Kidney (tissue), 14 donors: ENCODE results near the gene PTH1R. TPM values are rescaled to one million over a fixed set of nuclear protein-coding genes. Genes with fewer than 3 reads are reported as not detected.
A peak's percentile ranks its signal among the peaks of the same experiment; 100 is the strongest.

Experiments used
- DNase-seq, 5 donors: peaks; one replicate each; pipeline ENCODE4 v3.0.0-alpha.2; 2013 to 2020
- FAIRE-seq: peaks from 2 replicates; lab custom pipeline; 2012; peaks lifted over from hg19 to GRCh38; lab: Jason Lieb, UNC
- H3K27ac ChIP-seq, 2 donors: one replicate each; pipeline ENCODE4 v1.7.0; 2013; ENCODE audit warnings: low read depth in 2 of 2, low read length in 2 of 2, inconsistent platforms in 1 of 2
- H3K27me3 ChIP-seq: one replicate; pipeline ENCODE4 v1.7.1; 2013; ENCODE audit warnings: low read length, inconsistent platforms; ENCODE audit not compliant: control insufficient read depth, insufficient read depth
- H3K36me3 ChIP-seq, 3 donors: one replicate each; pipeline versions ENCODE4 v1.7.0 to v1.7.1; 2013; ENCODE audit warnings: low read length in 3 of 3, control low read depth in 1 of 3, inconsistent platforms in 1 of 3; ENCODE audit not compliant: insufficient read depth in 3 of 3, control insufficient read depth in 2 of 3
- H3K4me1 ChIP-seq, 3 donors: one replicate each; pipeline versions ENCODE4 v1.7.0 to v1.7.1; 2013; ENCODE audit warnings: low read length in 3 of 3, inconsistent platforms in 1 of 3, low read depth in 1 of 3; ENCODE audit not compliant: control insufficient read depth in 2 of 3, insufficient read depth in 2 of 3
- H3K4me3 ChIP-seq, 3 donors: one replicate each; pipeline versions ENCODE4 v1.7.0 to v1.8.1; 2013; ENCODE audit warnings: low read length in 3 of 3, control low read depth in 1 of 3, inconsistent platforms in 1 of 3
- H3K9ac ChIP-seq, 3 donors: one replicate each; pipeline versions ENCODE4 v1.7.0 to v1.7.1; 2013; ENCODE audit warnings: low read length in 3 of 3, control low read depth in 1 of 3, inconsistent platforms in 1 of 3
- H3K9me3 ChIP-seq, 3 donors: one replicate each; pipeline versions ENCODE4 v1.7.0 to v1.7.1; 2013; ENCODE audit warnings: low read length in 3 of 3, control low read depth in 1 of 3, inconsistent platforms in 1 of 3; ENCODE audit not compliant: control insufficient read depth in 2 of 3, insufficient read depth in 1 of 3
- intact Hi-C: fragments of 100-400 bp; cut with DNase I; formaldehyde crosslinking; loops from one replicate; pipeline ENCODE4 v1.11.1; 2022
- polyA plus RNA-seq: library from polyadenylated mRNA; stranded (reverse); fragments of 350-450 nt; fragmentation: Illumina TruSeq; extraction: RNeasy Lipid Tissue Mini Kit (QIAGEN cat#74804); gene quantifications from one replicate; pipeline ENCODE4 v1.2.3, GENCODE V29; 2014; ENCODE audit warnings: low read depth, low replicate concordance; ENCODE audit not compliant: insufficient read depth
- total RNA-seq: library from RNA; stranded (reverse); fragmentation: NEBNext Ultra II Directional; extraction: Animal tissue kit (Norgen Biotek cat#: 25700); gene quantifications from one replicate; pipeline ENCODE4 v1.2.1, GENCODE V29; 2021
- TF ChIP-seq, protein P1 (sequence below): IDR thresholded peaks from 3 replicates; pipeline ENCODE4 v1.5.1; 2012; ENCODE audit warnings: mild to moderate bottlenecking, moderate library complexity, borderline replicate concordance; ENCODE audit not compliant: insufficient read depth; ENCODE audit errors: extremely low read depth
- donor health status: control.
- donor health status: control.
- donor health status: control.
- donor health status: control.
- donor health status: control.
- donor health status: DM: yes; HTN: yes; CAD: no.
- donor health status: Normal renal cell carcinoma (clear cell type).

Gene PTH1R
- total and polyA plus RNA-seq, 2 donors from 2014 or later = 286 to 1,885 TPM

DNA sequence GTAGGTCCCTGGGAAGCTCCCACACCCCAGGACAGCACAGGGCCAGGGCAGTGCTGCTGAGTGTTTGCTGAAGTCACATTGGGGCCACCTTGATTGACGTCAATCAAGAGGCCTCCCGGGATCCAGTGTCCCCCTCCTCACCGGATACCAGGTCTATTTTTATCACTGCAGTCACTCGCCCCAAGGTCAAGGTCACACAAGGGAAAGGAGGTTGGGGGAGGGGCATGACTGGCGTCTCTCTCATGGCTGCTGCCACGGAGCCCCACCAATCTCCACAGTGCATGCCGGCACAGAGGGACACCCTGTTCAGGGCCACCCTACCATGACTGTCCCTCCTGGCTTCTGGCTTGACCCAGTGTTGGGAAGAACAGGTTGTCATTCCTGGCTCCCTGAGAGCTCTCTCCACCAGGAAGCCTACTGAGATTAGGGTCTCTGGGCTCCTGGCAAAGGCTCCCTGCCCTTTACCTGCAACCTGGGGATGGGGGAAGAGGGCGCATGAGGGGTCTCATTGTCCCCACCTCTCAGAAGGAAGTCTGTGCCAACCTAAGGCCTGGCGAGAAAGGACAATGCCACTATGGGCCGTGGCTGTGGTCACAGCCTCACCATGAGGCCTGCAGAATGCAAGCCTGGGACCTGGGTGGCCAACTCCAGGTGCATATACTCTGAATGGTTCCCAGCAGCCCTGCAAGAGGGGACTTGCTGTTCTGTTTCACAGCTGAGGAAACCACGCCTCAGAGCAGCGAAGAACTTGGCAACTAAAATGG, 15.7 kb upstream of the PTH1R start:
- Histone ChIP-seq H3K27me3 (no peaks in the 10 kb centered on the region), H3K9ac (peak overlapping the region in 1 of 3 donors; percentile 51), H3K9me3 (no peaks in the 10 kb centered on the region), H3K36me3 (no peaks in the 10 kb centered on the region), H3K4me1 (peaks cover 0 to 23% (median 14%) of the 10 kb centered on the region in 3 donors), H3K4me3 (no peak overlapping the region), H3K27ac (peak overlapping the region in 1 of 2 donors; percentile 32)
- no peak for FAIRE-seq
- intact Hi-C loops = no loop called here
- TF ChIP-seq, protein P1, sequence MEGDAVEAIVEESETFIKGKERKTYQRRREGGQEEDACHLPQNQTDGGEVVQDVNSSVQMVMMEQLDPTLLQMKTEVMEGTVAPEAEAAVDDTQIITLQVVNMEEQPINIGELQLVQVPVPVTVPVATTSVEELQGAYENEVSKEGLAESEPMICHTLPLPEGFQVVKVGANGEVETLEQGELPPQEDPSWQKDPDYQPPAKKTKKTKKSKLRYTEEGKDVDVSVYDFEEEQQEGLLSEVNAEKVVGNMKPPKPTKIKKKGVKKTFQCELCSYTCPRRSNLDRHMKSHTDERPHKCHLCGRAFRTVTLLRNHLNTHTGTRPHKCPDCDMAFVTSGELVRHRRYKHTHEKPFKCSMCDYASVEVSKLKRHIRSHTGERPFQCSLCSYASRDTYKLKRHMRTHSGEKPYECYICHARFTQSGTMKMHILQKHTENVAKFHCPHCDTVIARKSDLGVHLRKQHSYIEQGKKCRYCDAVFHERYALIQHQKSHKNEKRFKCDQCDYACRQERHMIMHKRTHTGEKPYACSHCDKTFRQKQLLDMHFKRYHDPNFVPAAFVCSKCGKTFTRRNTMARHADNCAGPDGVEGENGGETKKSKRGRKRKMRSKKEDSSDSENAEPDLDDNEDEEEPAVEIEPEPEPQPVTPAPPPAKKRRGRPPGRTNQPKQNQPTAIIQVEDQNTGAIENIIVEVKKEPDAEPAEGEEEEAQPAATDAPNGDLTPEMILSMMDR = no peak
- DNase-seq = peak in 2 of 5 donors; percentile 57 to 66

DNA sequence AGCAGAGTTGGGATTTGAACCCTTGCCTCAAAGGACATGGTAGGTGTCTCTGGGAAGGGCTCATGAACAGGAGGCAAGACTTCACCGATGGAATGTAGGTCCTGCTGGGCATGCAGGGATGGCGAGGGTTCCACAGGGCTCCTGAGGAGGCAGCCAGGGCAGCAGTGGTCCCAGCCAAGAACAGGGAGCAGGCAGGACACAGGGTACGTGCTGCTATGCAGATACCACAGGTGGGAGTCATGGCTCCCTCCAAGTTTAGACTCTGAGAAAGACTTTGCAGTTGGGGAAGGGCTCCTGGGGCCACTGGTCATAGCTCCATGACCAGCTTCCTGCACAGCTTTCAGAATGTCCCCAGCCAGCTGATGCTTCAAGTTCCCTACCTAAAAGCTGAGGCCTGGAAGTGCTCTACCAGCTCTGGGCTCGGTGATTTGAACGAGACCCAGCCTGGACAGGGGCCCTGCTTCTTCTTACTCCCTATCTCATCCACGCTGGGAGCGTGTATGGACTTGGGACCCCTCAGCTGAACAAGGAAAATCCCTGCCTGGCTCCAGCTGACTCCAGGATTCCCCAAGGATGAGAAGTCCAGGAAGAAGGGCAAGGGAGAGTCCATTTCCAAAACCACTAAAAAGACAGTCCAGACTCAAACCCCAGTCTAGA, 15.0 kb upstream of the PTH1R start:
- no peaks in the 10 kb centered on the region for H3K27me3 ChIP-seq
- no peaks in the 10 kb centered on the region for H3K9me3 ChIP-seq
- FAIRE-seq (no peak), DNase-seq (peak in 2 of 5 donors; percentile 19 to 39)
- intact Hi-C loops = no loop called here
- no peaks in the 10 kb centered on the region for H3K36me3 ChIP-seq
- no peak overlapping the region for H3K4me3 ChIP-seq
- H3K27ac ChIP-seq = no peak overlapping the region
- H3K9ac ChIP-seq = no peak overlapping the region
- TF ChIP-seq, protein P1 = no peak
- H3K4me1 ChIP-seq = peaks cover 0 to 30% (median 21%) of the 10 kb centered on the region in 3 donors

DNA sequence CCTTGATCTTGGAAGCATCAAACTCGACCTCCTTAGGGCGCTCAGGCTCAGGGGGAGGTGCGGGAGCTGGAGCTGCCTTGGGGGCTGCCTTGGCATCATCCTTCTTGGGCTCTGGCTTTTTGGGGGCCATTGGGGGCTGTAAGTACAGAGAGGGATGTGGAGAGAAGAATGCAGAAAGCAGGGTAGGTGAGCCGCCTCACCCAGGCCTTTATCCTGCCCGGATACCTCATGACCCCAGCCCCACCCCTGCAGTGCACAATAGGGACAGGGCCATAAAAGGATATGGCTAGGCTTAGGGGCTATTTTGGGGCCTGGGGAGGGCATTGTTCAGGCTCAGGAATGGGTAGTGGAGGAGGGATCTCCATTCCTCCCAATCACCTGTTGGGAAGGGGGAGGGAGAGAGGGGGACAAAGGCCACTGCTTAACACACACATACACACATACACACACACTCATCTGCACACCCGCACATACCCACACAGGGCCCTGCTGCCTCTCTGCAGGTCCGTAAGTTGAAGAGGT, 14.2 kb upstream of the PTH1R start, which contains the start of gene MYL3:
MYL3 (minus strand) TSS at position 184 of the 522 bp plus-strand sequence; CDS start at position 130, 54 bp downstream.
- Histone ChIP-seq H3K4me3 (no peak within 1 kb of the TSS), H3K9me3 (no peaks in the 10 kb centered on the region), H3K9ac (no peak within 1 kb of the TSS), H3K36me3 (no peaks in the 10 kb centered on the region), H3K4me1 (peaks cover 0 to 39% (median 29%) of the 10 kb centered on the region in 3 donors), H3K27ac (no peak within 1 kb of the TSS), H3K27me3 (no peaks in the 10 kb centered on the region)
- DNase-seq (peak in 2 of 5 donors; percentile 30 to 36), FAIRE-seq (no peak)
- intact Hi-C loops = no loop called here
- TF ChIP-seq, protein P1 = no peak
